HepG2 (cell line): ENCODE results near the gene RABEPK. TPM values are rescaled to one million over a fixed set of nuclear protein-coding genes. Genes with fewer than 3 reads are reported as not detected.

Experiments used
- ARID5B ChIP-seq: IDR thresholded peaks from 2 replicates; pipeline ENCODE4 v1.4.0; 2020; ENCODE audit warnings: mild to moderate bottlenecking, missing genetic modification reagents
- CBX5 ChIP-seq: sonication (generic); formaldehyde crosslinking; IDR thresholded peaks from 2 replicates; pipeline ENCODE4 v1.4.0; 2020; ENCODE audit warnings: missing genetic modification reagents, borderline replicate concordance
- DR1 ChIP-seq: sonication (generic); formaldehyde crosslinking; IDR thresholded peaks from 2 replicates; pipeline ENCODE4 v1.8.0; 2021; ENCODE audit warnings: mild to moderate bottlenecking, missing genetic modification reagents, inconsistent platforms
- ELK4 ChIP-seq: sonication (generic); formaldehyde crosslinking; IDR thresholded peaks from 2 replicates; pipeline ENCODE4 v1.9.0; 2021; ENCODE audit warnings: missing genetic modification reagents, borderline replicate concordance
- HDAC1 ChIP-seq: sonication (generic); formaldehyde crosslinking; IDR thresholded peaks from 2 replicates; pipeline ENCODE4 v1.5.1; 2020; ENCODE audit warnings: mild to moderate bottlenecking, missing genetic modification reagents
- HNRNPL ChIP-seq: fragments of 200-400 bp; formaldehyde crosslinking; IDR thresholded peaks from 2 replicates; pipeline ENCODE4 v1.6.1; 2017; ENCODE audit warnings: mild to moderate bottlenecking, low read depth, low read length
- IRX3 ChIP-seq: sonication (generic); formaldehyde crosslinking; IDR thresholded peaks from 2 replicates; pipeline ENCODE4 v1.8.1; 2023; ENCODE audit warnings: mild to moderate bottlenecking, low read depth, missing genetic modification reagents, borderline replicate concordance
- JARID2 ChIP-seq: sonication (generic); formaldehyde crosslinking; IDR thresholded peaks from 2 replicates; pipeline ENCODE4 v1.8.1; 2023; ENCODE audit warnings: missing genetic modification reagents, inconsistent platforms; ENCODE audit not compliant: insufficient replicate concordance
- KDM3A ChIP-seq: IDR thresholded peaks from 2 replicates; pipeline ENCODE4 v1.6.1; 2018; ENCODE audit warnings: low read depth, missing compliant biosample characterization
- MIER2 ChIP-seq: IDR thresholded peaks from 2 replicates; pipeline ENCODE4 v1.6.1; 2016; ENCODE audit warnings: missing biosample characterization, missing genetic modification reagents
- MXI1 ChIP-seq: IDR thresholded peaks from 3 replicates; pipeline ENCODE4 v1.6.1; 2012; ENCODE audit warnings: low read depth, low read length, inconsistent platforms, borderline replicate concordance
- PHF5A ChIP-seq: IDR thresholded peaks from one replicate; pipeline ENCODE4 v1.6.1; 2018; ENCODE audit warnings: low read depth, missing genetic modification reagents; ENCODE audit not compliant: unreplicated experiment
- TOE1 ChIP-seq: sonication (generic); formaldehyde crosslinking; IDR thresholded peaks from 2 replicates; pipeline ENCODE4 v1.4.0; 2020; ENCODE audit warnings: mild to moderate bottlenecking, missing genetic modification reagents
- ZIK1 ChIP-seq: sonication (generic); formaldehyde crosslinking; IDR thresholded peaks from 2 replicates; pipeline ENCODE4 v1.5.0; 2020; ENCODE audit warnings: mild to moderate bottlenecking, low read depth, missing genetic modification reagents, borderline replicate concordance
- ZMYM3 ChIP-seq: sonication (generic); formaldehyde crosslinking; IDR thresholded peaks from 2 replicates; pipeline ENCODE4 v1.5.1; 2020; ENCODE audit warnings: mild to moderate bottlenecking, missing genetic modification reagents
- ZNF101 ChIP-seq: sonication (generic); formaldehyde crosslinking; IDR thresholded peaks from 2 replicates; pipeline ENCODE4 v1.4.0; 2020; ENCODE audit warnings: mild to moderate bottlenecking, low read depth, missing genetic modification reagents, borderline replicate concordance
- ZNF20 ChIP-seq: sonication (generic); formaldehyde crosslinking; IDR thresholded peaks from 2 replicates; pipeline ENCODE4 v1.4.0; 2020; ENCODE audit warnings: mild to moderate bottlenecking, moderate library complexity, missing genetic modification reagents
- ZNF33B ChIP-seq: sonication (generic); formaldehyde crosslinking; IDR thresholded peaks from 2 replicates; pipeline ENCODE4 v1.5.1; 2020; ENCODE audit warnings: mild to moderate bottlenecking, missing genetic modification reagents
- ZNF350 ChIP-seq: sonication (generic); formaldehyde crosslinking; IDR thresholded peaks from 2 replicates; pipeline ENCODE4 v1.4.0; 2020; ENCODE audit warnings: mild to moderate bottlenecking, low read depth, missing genetic modification reagents, borderline replicate concordance
- ZNF383 ChIP-seq: sonication (generic); formaldehyde crosslinking; IDR thresholded peaks from 2 replicates; pipeline ENCODE4 v1.4.0; 2020; ENCODE audit warnings: missing genetic modification reagents, mild to moderate bottlenecking, borderline replicate concordance
- ZNF44 ChIP-seq: sonication (generic); formaldehyde crosslinking; IDR thresholded peaks from 2 replicates; pipeline ENCODE4 v1.5.1; 2020; ENCODE audit warnings: mild to moderate bottlenecking, missing genetic modification reagents
- ZNF564 ChIP-seq: sonication (generic); formaldehyde crosslinking; IDR thresholded peaks from 2 replicates; pipeline ENCODE4 v1.8.1; 2023; ENCODE audit warnings: mild to moderate bottlenecking, missing genetic modification reagents
- ZNF781 ChIP-seq: sonication (generic); formaldehyde crosslinking; IDR thresholded peaks from 2 replicates; pipeline ENCODE4 v1.5.1; 2020; ENCODE audit warnings: borderline replicate concordance, mild to moderate bottlenecking, missing genetic modification reagents; ENCODE audit errors: not compliant biosample characterization
- polyA plus RNA-seq, 8 experiments: library from polyadenylated mRNA; depleted of rRNA in 3 of 8; stranded (reverse) in 7 of 8; unstranded in 1 of 8; fragments of >200 nt; fragmentation: Illumina TruSeq in 4 of 8; extraction: Trizol in 4 of 8; gene quantifications; 2 replicates each; pipeline versions ENCODE4 v1.2.1 to v1.2.3, GENCODE V29; 2011 to 2016; ENCODE audit warnings: low read depth in 4 of 8, missing spikeins in 1 of 8, mixed read lengths in 1 of 8; ENCODE audit not compliant: insufficient read depth in 1 of 8
- total RNA-seq, 5 experiments: library from RNA; depleted of rRNA; stranded (reverse); fragments of >200 nt; fragmentation: Illumina TruSeq; extraction: Trizol; gene quantifications; 2 replicates each; pipeline ENCODE4 v1.2.3, GENCODE V29; 2016; ENCODE audit warnings: low read depth in 1 of 5

The RABEPK gene
- total and polyA plus RNA-seq, 2 of the 13 experiments (the other 11 are each of a cell fraction or from before 2014, with no cell fraction given): 75.5 to 90.0 TPM

GRCh38 chr9:125200216-125201047 lies at the start of gene RABEPK (continued):
- peak; percentile 35 for TF ChIP-seq ARID5B
- peak; percentile 6; the same call in 1 of the 2 replicates for TF ChIP-seq ZNF383 (CRISPR knock-in tag)
- TF ChIP-seq ZNF20 (CRISPR knock-in tag): no peak
- TF ChIP-seq CBX5 (CRISPR knock-in tag): 0 out of 2 replicates have a peak, but pooled peaks have one; percentile 16
- TF ChIP-seq ELK4 (CRISPR knock-in tag): no peak
- peak; percentile 74; the same call in 1 of the 2 replicates for TF ChIP-seq ZNF33B (CRISPR knock-in tag)
- TF ChIP-seq ZNF564 (CRISPR knock-in tag): no peak
- TF ChIP-seq HDAC1: peak; percentile 91
- peak; percentile 59; the same call in 1 of the 2 replicates for TF ChIP-seq ZNF44 (CRISPR knock-in tag)
- no peak for TF ChIP-seq MIER2 (CRISPR knock-in tag)
- no peak for TF ChIP-seq ZMYM3 (CRISPR knock-in tag)
- 0 out of 2 replicates have a peak, but pooled peaks have one; percentile 27 for TF ChIP-seq KDM3A (CRISPR knock-in tag)
- no peak for TF ChIP-seq TOE1
- 0 out of 2 replicates have a peak, but pooled peaks have one; percentile 55 for TF ChIP-seq HNRNPL
- peak; percentile 74; the same call in 2 of the 3 replicates for TF ChIP-seq MXI1
- peak; percentile 86 for TF ChIP-seq ZNF350
- TF ChIP-seq ZIK1 (CRISPR knock-in tag): peak; percentile 66; the same call in 1 of the 2 replicates
- TF ChIP-seq JARID2 (CRISPR knock-in tag): no peak
- TF ChIP-seq IRX3 (CRISPR knock-in tag): no peak
- no peak for TF ChIP-seq ZNF101 (CRISPR knock-in tag)
- no peak for TF ChIP-seq ZNF781 (CRISPR knock-in tag)
- TF ChIP-seq DR1 (CRISPR knock-in tag): peak; percentile 71
- TF ChIP-seq PHF5A (CRISPR knock-in tag): no peak
